SK-N-MC (cell line): ENCODE measurements around the gene PCDH15.

Source experiments
- DNase-seq: peaks from one replicate; pipeline ENCODE4 v3.0.0-alpha.2; 2011; ENCODE audit warnings: low read depth, low spot score
- H3K27ac ChIP-seq: fragments of 200-600 bp; sonication (generic); 2 replicates; pipeline ENCODE4 v1.5.1; 2016; ENCODE audit warnings: mixed run types
- H3K36me3 ChIP-seq: fragments of 200-600 bp; sonication (generic); 2 replicates; pipeline ENCODE4 v1.6.1; 2017; ENCODE audit warnings: antibody characterized with exemption, low read length, mixed read lengths; ENCODE audit not compliant: insufficient read depth
- H3K4me3 ChIP-seq: fragments of 200-600 bp; sonication (generic); 2 replicates; pipeline ENCODE4 v1.5.1; 2016
- H3K9ac ChIP-seq: fragments of 200-600 bp; sonication (generic); 2 replicates; pipeline ENCODE4 v1.8.0; 2017; ENCODE audit warnings: mixed run types, mixed read lengths; ENCODE audit not compliant: insufficient read length
- H3K9me3 ChIP-seq: fragments of 200-600 bp; sonication (generic); 2 replicates; pipeline ENCODE4 v1.6.1; 2017; ENCODE audit warnings: low read depth, mild to moderate bottlenecking, antibody characterized with exemption, low read length, moderate library complexity, mixed read lengths
- EZH2 ChIP-seq: fragments of 200-600 bp; sonication (generic); IDR thresholded peaks from one replicate; pipeline ENCODE4 v1.6.1; 2017; ENCODE audit warnings: antibody characterized with exemption
- FOXP2 ChIP-seq: optimal IDR thresholded peaks from 2 replicates; pipeline ENCODE3; 2011; ENCODE audit warnings: mild to moderate bottlenecking, moderate library complexity; ENCODE audit not compliant: insufficient read depth; ENCODE audit errors: extremely low read length, control extremely low read depth
- POLR2AphosphoS5 ChIP-seq: IDR thresholded peaks from 2 replicates; pipeline ENCODE4 v1.6.1; 2012; ENCODE audit warnings: mild to moderate bottlenecking, low read depth, low read length, borderline replicate concordance

PCDH15 gene

GRCh38 chr10:54137396-54137795, 663.6 kb downstream of the PCDH15 start:
- Histone ChIP-seq H3K9ac (no peak overlapping the region), H3K27ac (no peak overlapping the region), H3K9me3 (no peaks in the 10 kb centered on the region), H3K4me3 (no peak overlapping the region), H3K36me3 (no peaks in the 10 kb centered on the region)
- no peak for TF ChIP-seq EZH2
- no peak for TF ChIP-seq FOXP2
- TF ChIP-seq POLR2AphosphoS5: no peak
- DNase-seq: no peak

- no peak for DNase-seq
- Histone ChIP-seq H3K9ac (no peak overlapping the region), H3K4me3 (no peak overlapping the region), H3K27ac (no peak overlapping the region), H3K9me3 (no peaks in the 10 kb centered on the region), H3K36me3 (no peaks in the 10 kb centered on the region)
- no peak for TF ChIP-seq POLR2AphosphoS5
- no peak for TF ChIP-seq EZH2
- no peak for TF ChIP-seq FOXP2
Observed at GRCh38 chr10:54133203-54133602, 667.8 kb downstream of the PCDH15 start.

GRCh38 chr10:54131833-54132232, 669.2 kb downstream of the PCDH15 start:
- Histone ChIP-seq H3K27ac (no peak overlapping the region), H3K9me3 (no peaks in the 10 kb centered on the region), H3K9ac (no peak overlapping the region), H3K36me3 (no peaks in the 10 kb centered on the region), H3K4me3 (no peak overlapping the region)
- DNase-seq: no peak
- TF ChIP-seq EZH2: no peak

- Histone ChIP-seq H3K36me3 (no peaks in the 10 kb centered on the region), H3K27ac (no peak overlapping the region), H3K4me3 (no peak overlapping the region), H3K9ac (no peak overlapping the region), H3K9me3 (no peaks in the 10 kb centered on the region)
- no peak for DNase-seq
- TF ChIP-seq FOXP2 (no peak), POLR2AphosphoS5 (no peak), EZH2 (no peak)
Observed at GRCh38 chr10:54130394-54130793, 670.6 kb downstream of the PCDH15 start.

GRCh38 chr10:54125098-54125747, 675.8 kb downstream of the PCDH15 start:
- TF ChIP-seq EZH2 (no peak), FOXP2 (no peak), POLR2AphosphoS5 (no peak)
- no peak overlapping the region for H3K27ac ChIP-seq
- DNase-seq: no peak
- H3K36me3 ChIP-seq: no peaks in the 10 kb centered on the region
- H3K9ac ChIP-seq: no peak overlapping the region
- no peaks in the 10 kb centered on the region for H3K9me3 ChIP-seq
- no peak overlapping the region for H3K4me3 ChIP-seq

- Histone ChIP-seq H3K9ac (no peak overlapping the region), H3K36me3 (no peaks in the 10 kb centered on the region), H3K27ac (no peak overlapping the region), H3K9me3 (no peaks in the 10 kb centered on the region), H3K4me3 (no peak overlapping the region)
- no peak for DNase-seq
- no peak for TF ChIP-seq FOXP2
Observed at GRCh38 chr10:54124209-54124885, 676.7 kb downstream of the PCDH15 start.

GRCh38 chr10:54120806-54121205, 680.2 kb downstream of the PCDH15 start:
- DNase-seq: no peak
- no peaks in the 10 kb centered on the region for H3K9me3 ChIP-seq
- H3K9ac ChIP-seq: no peak overlapping the region
- TF ChIP-seq EZH2 (no peak), FOXP2 (no peak), POLR2AphosphoS5 (no peak)
- H3K36me3 ChIP-seq: no peaks in the 10 kb centered on the region
- H3K4me3 ChIP-seq: no peak overlapping the region
- H3K27ac ChIP-seq: no peak overlapping the region

GRCh38 chr10:54108961-54109360, 692.1 kb downstream of the PCDH15 start:
- TF ChIP-seq EZH2: no peak
- TF ChIP-seq POLR2AphosphoS5: no peak

GRCh38 chr10:54096892-54097291, 704.1 kb downstream of the PCDH15 start:
- H3K9me3 ChIP-seq: no peaks in the 10 kb centered on the region
- no peak overlapping the region for H3K4me3 ChIP-seq
- H3K9ac ChIP-seq: no peak overlapping the region
- no peaks in the 10 kb centered on the region for H3K36me3 ChIP-seq
- H3K27ac ChIP-seq: no peak overlapping the region
- TF ChIP-seq FOXP2: no peak
- TF ChIP-seq POLR2AphosphoS5: no peak
- TF ChIP-seq EZH2: no peak
- DNase-seq: no peak

More at GRCh38 chr10:54108961-54109360, 692.1 kb downstream of the PCDH15 start:
- no peak for DNase-seq
- Histone ChIP-seq H3K9me3 (no peaks in the 10 kb centered on the region), H3K27ac (no peak overlapping the region), H3K9ac (no peak overlapping the region), H3K4me3 (no peak overlapping the region), H3K36me3 (no peaks in the 10 kb centered on the region)
